HCT116 (cell line): Measurements from ENCODE around the gene RAP1A.

Experiments
- CEBPB ChIP-seq: IDR thresholded peaks from 2 replicates; pipeline ENCODE4 v1.6.1; 2012; ENCODE audit warnings: low read depth
- CTCF ChIP-seq, 3 experiments: fragments of 200-600 bp in 1 of 3; sonication (generic) in 1 of 3; IDR thresholded peaks in 2 of 3; conservative IDR thresholded peaks in 1 of 3; 2 replicates each; pipeline ENCODE4 v1.5.1; 2012 to 2017; ENCODE audit warnings: low read depth in 2 of 3, low read length in 2 of 3, antibody characterized with exemption in 1 of 3, borderline replicate concordance in 1 of 3, control low read depth in 1 of 3, mild to moderate bottlenecking in 1 of 3, mixed read lengths in 1 of 3, mixed run types in 1 of 3, moderate library complexity in 1 of 3; ENCODE audit not compliant: insufficient read depth in 1 of 3
- EGR1 ChIP-seq: IDR thresholded peaks from 2 replicates; pipeline ENCODE4 v1.6.1; 2012; ENCODE audit warnings: low read depth
- JUND ChIP-seq: IDR thresholded peaks from 2 replicates; pipeline ENCODE4 v1.6.1; 2012
- POLR2A ChIP-seq: IDR thresholded peaks from 2 replicates; pipeline ENCODE4 v1.7.0; 2011; ENCODE audit warnings: borderline replicate concordance; ENCODE audit not compliant: insufficient read depth, insufficient read length; ENCODE audit errors: extremely low read depth
- RAD21 ChIP-seq: IDR thresholded peaks from 2 replicates; pipeline ENCODE4 v1.6.1; 2012; ENCODE audit warnings: low read depth, mild to moderate bottlenecking
- SP1 ChIP-seq: IDR thresholded peaks from 2 replicates; pipeline ENCODE4 v1.6.1; 2012; ENCODE audit warnings: low read depth
- SRF ChIP-seq: IDR thresholded peaks from 2 replicates; pipeline ENCODE4 v1.6.1; 2012; ENCODE audit warnings: low read depth
- ZFX ChIP-seq: fragments of 450-650 bp; IDR thresholded peaks from 2 replicates; pipeline ENCODE4 v1.6.1; 2017
- ZNF274 ChIP-seq: fragments of 200-500 bp; sonication (Bioruptor generic); IDR thresholded peaks from 2 replicates; pipeline ENCODE4 v1.6.1; 2014; ENCODE audit warnings: mild to moderate bottlenecking, low read depth, low read length, inconsistent platforms

DNA sequence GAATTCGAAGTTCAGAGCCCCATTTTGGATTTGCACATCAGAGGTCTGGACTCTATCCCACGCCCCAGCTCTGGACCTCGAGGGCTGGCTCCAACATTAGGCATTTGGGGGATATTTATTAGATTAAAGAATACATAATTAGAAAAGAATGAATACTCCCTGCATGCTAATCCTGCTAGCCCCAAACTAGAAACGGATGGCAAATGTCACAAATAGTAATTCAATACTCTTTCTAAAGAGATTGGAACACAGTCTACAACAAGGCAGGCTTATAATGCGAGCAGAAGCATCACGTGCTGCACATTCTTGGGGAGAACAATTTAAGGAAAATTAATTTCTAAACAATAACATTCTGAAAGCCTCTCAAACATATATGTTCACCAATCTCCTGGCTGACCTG, 27.7 kb upstream of the RAP1A start:
- TF ChIP-seq SRF (no peak), RAD21 (no peak), JUND (no peak), CTCF (IDR thresholded peaks at IDR 0.05 in 2 of 3, conservative IDR thresholded peaks at IDR 0.05 in 1 of 3; ENCODE audit: borderline replicate concordance in 1 of 3, insufficient read depth in 1 of 3, low read depth in 2 of 3, low read length in 2 of 3) (no peak), SP1 (no peak), EGR1 (no peak), ZFX (no peak), ZNF274 (no peak), POLR2A (no peak), CEBPB (no peak)
